Activated B cell treated with CpG ODN at 0.5 μM for 24 hours (primary cell): ENCODE data around the gene SKAP2. TPM values are rescaled to one million over a fixed set of nuclear protein-coding genes. Genes with fewer than 3 reads are reported as not detected.

Source experiments
- ATAC-seq: fragments of 200-7000 bp; cut with Tn5 transposase; one replicate; pipeline ENCODE4 v1.10.0; 2021; ENCODE audit warnings: low read depth, mild to moderate bottlenecking, moderate library complexity
- CTCF ChIA-PET: fragments of 350-600 bp; sonication (Branson Sonifier 250); formaldehyde crosslinking; loops from one replicate; lab custom pipeline; 2021; ENCODE audit warnings: antibody characterized with exemption; lab: Charles Lee
- POLR2A ChIA-PET: fragments of 350-600 bp; sonication (Branson Sonifier 250); formaldehyde crosslinking; loops from one replicate; lab custom pipeline; 2021; ENCODE audit warnings: antibody characterized with exemption; lab: Charles Lee
- DNase-seq: peaks from one replicate; pipeline ENCODE4 v3.0.0; 2022
- H3K27ac Mint-ChIP-seq: one replicate; pipeline ENCODE4 v1.8.0; 2020; ENCODE audit warnings: mixed read lengths
- H3K27me3 Mint-ChIP-seq: one replicate; pipeline ENCODE4 v1.8.0; 2021; ENCODE audit warnings: mixed read lengths
- H3K36me3 Mint-ChIP-seq: one replicate; pipeline ENCODE4 v1.8.0; 2021; ENCODE audit warnings: low read depth, mixed read lengths
- H3K4me1 Mint-ChIP-seq: one replicate; pipeline ENCODE4 v1.8.0; 2021; ENCODE audit warnings: mixed read lengths
- H3K4me3 Mint-ChIP-seq: one replicate; pipeline ENCODE4 v1.8.0; 2020; ENCODE audit warnings: mild to moderate bottlenecking, mixed read lengths
- H3K9me3 Mint-ChIP-seq: one replicate; pipeline ENCODE4 v1.8.0; 2020; ENCODE audit warnings: mixed read lengths
- intact Hi-C: fragments of 100-400 bp; cut with micrococcal nuclease; formaldehyde crosslinking; loops from one replicate; pipeline ENCODE4 v1.15.1; 2024
- total RNA-seq: library from RNA; stranded (reverse); gene quantifications from 2 replicates; pipeline ENCODE4 v1.2.3, GENCODE V29; 2022
- TF ChIP-seq, protein P1 (sequence below): fragments of 200-600 bp; IDR thresholded peaks from one replicate; pipeline ENCODE4 v1.8.0; 2022; ENCODE audit warnings: antibody characterized with exemption, mild to moderate bottlenecking

SKAP2 gene
- total RNA-seq, 1 donor from 2014 or later = 75.6 TPM

DNA sequence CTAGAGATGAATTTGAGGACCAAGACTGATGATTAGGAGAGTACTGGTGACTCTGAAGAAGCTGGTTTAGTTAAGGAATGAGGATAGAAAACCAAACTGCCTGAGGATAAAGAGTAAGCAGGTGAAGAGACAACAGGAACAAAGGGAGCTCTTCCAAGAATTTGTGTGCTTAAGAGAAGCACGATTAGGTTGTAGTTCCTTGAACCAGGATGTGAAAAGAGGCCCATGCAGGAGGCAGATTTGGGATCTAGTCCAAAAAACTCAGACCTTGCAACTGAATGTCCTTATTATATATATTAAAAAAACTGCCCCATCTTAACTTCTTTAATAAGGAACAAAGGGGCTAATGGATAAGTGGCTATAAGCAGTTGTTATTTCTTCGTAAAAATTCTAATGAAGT, 150.4 kb downstream of the SKAP2 start:
- TF ChIP-seq, protein P1, sequence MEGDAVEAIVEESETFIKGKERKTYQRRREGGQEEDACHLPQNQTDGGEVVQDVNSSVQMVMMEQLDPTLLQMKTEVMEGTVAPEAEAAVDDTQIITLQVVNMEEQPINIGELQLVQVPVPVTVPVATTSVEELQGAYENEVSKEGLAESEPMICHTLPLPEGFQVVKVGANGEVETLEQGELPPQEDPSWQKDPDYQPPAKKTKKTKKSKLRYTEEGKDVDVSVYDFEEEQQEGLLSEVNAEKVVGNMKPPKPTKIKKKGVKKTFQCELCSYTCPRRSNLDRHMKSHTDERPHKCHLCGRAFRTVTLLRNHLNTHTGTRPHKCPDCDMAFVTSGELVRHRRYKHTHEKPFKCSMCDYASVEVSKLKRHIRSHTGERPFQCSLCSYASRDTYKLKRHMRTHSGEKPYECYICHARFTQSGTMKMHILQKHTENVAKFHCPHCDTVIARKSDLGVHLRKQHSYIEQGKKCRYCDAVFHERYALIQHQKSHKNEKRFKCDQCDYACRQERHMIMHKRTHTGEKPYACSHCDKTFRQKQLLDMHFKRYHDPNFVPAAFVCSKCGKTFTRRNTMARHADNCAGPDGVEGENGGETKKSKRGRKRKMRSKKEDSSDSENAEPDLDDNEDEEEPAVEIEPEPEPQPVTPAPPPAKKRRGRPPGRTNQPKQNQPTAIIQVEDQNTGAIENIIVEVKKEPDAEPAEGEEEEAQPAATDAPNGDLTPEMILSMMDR = no peak
- H3K9me3 Mint-ChIP-seq = no peaks in the 10 kb centered on the region
- CTCF ChIA-PET = no interaction called here
- no peak overlapping the region for H3K27ac Mint-ChIP-seq
- intact Hi-C loops = no loop called here
- ATAC-seq (no peak), DNase-seq (no peak)
- peaks cover 2% of the 10 kb centered on the region for H3K4me1 Mint-ChIP-seq
- POLR2A ChIA-PET = no interaction called here
- H3K4me3 Mint-ChIP-seq = no peak overlapping the region
- no peaks in the 10 kb centered on the region for H3K27me3 Mint-ChIP-seq
- H3K36me3 Mint-ChIP-seq = peaks cover 30% of the 10 kb centered on the region

DNA sequence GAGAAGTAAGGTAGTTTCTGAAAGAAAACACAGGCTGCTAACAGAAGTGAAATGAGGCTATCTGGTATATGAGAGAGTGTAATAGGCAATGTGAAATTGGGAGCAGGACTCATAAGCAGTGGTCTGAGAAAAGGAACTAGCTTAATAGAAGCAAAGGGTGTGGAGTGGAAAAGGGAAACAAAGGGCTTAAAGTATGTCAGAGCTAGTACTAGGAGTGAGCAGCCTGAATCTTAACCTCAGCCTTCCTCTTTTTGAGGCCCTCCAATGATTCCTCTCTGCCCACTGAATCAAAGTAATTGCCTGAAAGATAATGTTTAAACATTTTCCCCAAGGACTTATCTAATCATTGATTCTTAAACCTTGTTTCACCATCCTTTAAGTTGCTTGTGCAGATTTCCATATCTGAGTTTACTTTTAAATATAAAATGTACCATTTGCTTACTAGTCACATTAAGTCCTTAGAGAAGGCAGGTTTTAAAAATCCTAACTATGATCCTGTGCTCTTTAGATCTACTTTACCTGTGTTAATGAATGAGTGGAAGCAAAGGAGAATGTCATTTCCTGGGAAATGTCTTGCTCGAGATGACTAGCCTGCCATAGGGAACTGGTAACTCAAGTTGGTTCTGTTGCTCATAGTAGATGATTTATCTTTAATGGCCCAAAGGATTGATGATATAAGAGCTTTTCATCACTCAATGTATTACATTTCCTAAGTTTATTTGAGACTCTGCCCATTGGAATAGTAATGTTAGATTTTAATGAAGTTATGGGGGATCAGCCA, 155.0 kb downstream of the SKAP2 start:
- no peaks in the 10 kb centered on the region for H3K9me3 Mint-ChIP-seq
- ChIA-PET CTCF (no interaction called here), POLR2A (no interaction called here)
- ATAC-seq (no peak), DNase-seq (no peak)
- intact Hi-C loops = no loop called here
- TF ChIP-seq, protein P1 = no peak
- H3K27ac Mint-ChIP-seq = no peak overlapping the region
- peaks cover 30% of the 10 kb centered on the region for H3K36me3 Mint-ChIP-seq
- peaks cover 2% of the 10 kb centered on the region for H3K4me1 Mint-ChIP-seq
- H3K27me3 Mint-ChIP-seq = no peaks in the 10 kb centered on the region
- no peak overlapping the region for H3K4me3 Mint-ChIP-seq

DNA sequence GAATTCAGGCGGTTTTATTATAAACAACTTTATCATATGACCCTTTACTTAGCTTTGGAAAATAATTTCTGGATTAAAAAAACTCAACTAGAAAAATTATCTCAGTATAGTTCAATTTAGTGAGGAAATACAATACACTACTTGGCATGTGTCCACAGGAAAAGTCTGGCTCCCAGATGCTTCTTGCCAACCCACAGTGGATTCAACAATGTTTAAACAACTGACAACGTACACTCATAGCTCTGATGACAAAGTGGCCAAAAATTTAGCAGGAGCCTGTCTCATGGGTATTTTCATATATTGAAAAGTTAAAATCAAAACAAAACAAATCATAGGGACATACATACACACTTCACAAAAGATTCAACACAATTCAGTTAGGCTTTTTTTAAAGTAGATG, 158.8 kb downstream of the SKAP2 start:
- Mint-ChIP-seq H3K27ac (no peak overlapping the region), H3K4me3 (no peak overlapping the region), H3K9me3 (no peaks in the 10 kb centered on the region), H3K27me3 (no peaks in the 10 kb centered on the region), H3K4me1 (peaks cover 2% of the 10 kb centered on the region), H3K36me3 (peaks cover 36% of the 10 kb centered on the region)
- intact Hi-C loops = no loop called here
- ATAC-seq (no peak), DNase-seq (no peak)
- TF ChIP-seq, protein P1 = no peak
- ChIA-PET POLR2A (no interaction called here), CTCF (no interaction called here)

DNA sequence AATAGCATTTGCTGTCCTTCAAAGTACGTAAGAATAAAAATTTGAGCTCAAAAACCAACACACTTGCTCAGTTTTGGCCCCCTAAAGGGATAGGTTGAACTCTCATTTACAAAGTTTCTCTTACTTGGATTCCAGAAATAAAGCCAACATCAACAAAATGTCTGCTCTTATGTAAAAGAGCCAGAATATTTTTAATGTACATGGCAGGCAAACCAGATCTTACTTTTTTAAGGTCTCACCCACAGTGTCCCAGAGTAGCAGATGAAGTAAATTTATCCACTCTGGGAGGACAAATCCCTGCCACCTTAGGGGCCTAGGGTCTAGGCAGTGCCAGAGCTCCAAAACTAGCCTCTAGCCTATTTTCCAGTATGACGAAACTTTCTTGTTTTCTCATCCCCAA, 159.6 kb downstream of the SKAP2 start:
- DNase-seq (no peak), ATAC-seq (no peak)
- Mint-ChIP-seq H3K4me3 (no peak overlapping the region), H3K27me3 (no peaks in the 10 kb centered on the region), H3K4me1 (peaks cover 2% of the 10 kb centered on the region), H3K36me3 (peaks cover 34% of the 10 kb centered on the region), H3K9me3 (no peaks in the 10 kb centered on the region), H3K27ac (no peak overlapping the region)
- intact Hi-C loops = no loop called here
- CTCF ChIA-PET = interaction anchor here (0.7 kb wide), 1 partner anchor 18 kb away, joined by 3 read pairs; no protein-coding TSS in a partner anchor
- POLR2A ChIA-PET = no interaction called here
- TF ChIP-seq, protein P1 = no peak

DNA sequence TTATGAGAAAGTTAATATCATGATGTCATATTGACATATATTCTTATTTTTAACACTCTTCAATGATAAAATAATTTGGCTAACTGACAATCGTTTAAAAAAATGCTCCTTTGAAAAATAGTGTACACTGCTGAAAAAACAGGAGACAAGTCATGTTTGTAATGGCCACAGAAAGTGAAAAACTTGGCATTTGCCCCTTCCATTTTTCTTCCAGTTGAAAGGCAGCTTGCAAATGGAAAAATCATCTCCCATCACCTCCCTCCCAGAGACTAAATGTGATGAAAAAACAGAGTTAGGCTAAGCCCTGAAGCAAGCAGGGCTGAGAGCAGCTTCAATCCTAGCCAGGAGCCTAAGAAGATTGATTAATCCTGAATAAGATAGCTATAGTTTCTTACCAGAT, 160.4 kb downstream of the SKAP2 start:
- ChIA-PET POLR2A (no interaction called here), CTCF (interaction anchor here (0.7 kb wide), 1 partner anchor 18 kb away, joined by 3 read pairs; no protein-coding TSS in a partner anchor)
- DNase-seq (no peak), ATAC-seq (no peak)
- peaks cover under 1% of the 10 kb centered on the region for H3K4me1 Mint-ChIP-seq
- intact Hi-C loops = no loop called here
- no peaks in the 10 kb centered on the region for H3K27me3 Mint-ChIP-seq
- no peaks in the 10 kb centered on the region for H3K9me3 Mint-ChIP-seq
- H3K36me3 Mint-ChIP-seq = peaks cover 29% of the 10 kb centered on the region
- TF ChIP-seq, protein P1 = no peak
- H3K4me3 Mint-ChIP-seq = no peak overlapping the region
- no peak overlapping the region for H3K27ac Mint-ChIP-seq
